ENCODE measurements around the gene TTC13.

The TTC13 gene

DNA sequence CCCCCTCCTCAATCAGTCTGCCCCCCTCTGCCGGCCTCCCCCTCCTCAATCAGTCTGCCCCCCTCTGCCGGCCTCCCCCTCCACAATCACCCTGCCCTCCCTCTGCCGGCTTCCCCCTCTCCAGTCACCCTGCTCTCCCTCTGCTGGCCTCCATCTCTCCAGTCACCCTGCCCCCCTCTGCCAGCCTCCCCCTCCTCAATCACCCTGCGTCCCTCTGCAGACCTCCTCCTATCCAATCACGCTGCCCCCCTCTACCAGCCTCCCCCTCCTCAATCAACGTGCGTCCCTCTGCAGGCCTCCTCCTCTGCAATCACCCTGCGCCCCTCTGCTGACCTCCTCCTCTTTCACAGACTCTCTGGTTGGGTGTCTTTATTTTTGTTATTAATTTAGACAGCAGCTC, 98.9 kb downstream of the TTC13 start:
- no peak overlapping the region for H3K4me3 ChIP-seq (ENCODE audit: low read depth, low read length)
- no peak for DNase-seq (ENCODE audit: low read depth)
- TF ChIP-seq, protein P1, sequence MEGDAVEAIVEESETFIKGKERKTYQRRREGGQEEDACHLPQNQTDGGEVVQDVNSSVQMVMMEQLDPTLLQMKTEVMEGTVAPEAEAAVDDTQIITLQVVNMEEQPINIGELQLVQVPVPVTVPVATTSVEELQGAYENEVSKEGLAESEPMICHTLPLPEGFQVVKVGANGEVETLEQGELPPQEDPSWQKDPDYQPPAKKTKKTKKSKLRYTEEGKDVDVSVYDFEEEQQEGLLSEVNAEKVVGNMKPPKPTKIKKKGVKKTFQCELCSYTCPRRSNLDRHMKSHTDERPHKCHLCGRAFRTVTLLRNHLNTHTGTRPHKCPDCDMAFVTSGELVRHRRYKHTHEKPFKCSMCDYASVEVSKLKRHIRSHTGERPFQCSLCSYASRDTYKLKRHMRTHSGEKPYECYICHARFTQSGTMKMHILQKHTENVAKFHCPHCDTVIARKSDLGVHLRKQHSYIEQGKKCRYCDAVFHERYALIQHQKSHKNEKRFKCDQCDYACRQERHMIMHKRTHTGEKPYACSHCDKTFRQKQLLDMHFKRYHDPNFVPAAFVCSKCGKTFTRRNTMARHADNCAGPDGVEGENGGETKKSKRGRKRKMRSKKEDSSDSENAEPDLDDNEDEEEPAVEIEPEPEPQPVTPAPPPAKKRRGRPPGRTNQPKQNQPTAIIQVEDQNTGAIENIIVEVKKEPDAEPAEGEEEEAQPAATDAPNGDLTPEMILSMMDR (IDR thresholded peaks at IDR 0.05; ENCODE audit: insufficient read depth, low read depth, low read length, missing control alignments) = no peak

DNA sequence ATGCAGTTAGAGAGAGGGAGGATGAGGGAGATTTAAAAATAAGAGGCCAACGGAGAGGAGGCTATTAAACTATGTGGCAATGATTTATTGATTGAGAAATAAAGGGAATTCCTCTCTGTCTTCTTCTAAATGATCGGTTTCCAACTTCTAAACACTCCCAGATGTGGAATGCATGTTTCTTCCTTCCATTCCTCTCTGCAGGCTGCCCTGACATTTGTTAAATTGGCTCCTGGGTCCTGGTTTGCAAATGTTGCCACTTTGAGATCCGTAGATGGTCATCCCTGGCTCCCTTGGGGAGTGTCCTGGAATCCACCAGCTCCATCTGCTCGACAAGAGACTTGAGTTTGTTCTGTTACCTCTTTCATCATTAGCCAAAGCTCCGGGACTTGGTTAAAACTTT, 100.1 kb downstream of the TTC13 start:
- no peak overlapping the region for H3K4me3 ChIP-seq (ENCODE audit: low read depth, low read length)
- TF ChIP-seq, protein P1 (IDR thresholded peaks at IDR 0.05; ENCODE audit: insufficient read depth, low read depth, low read length, missing control alignments) = no peak
- no peak for DNase-seq (ENCODE audit: low read depth)

DNA sequence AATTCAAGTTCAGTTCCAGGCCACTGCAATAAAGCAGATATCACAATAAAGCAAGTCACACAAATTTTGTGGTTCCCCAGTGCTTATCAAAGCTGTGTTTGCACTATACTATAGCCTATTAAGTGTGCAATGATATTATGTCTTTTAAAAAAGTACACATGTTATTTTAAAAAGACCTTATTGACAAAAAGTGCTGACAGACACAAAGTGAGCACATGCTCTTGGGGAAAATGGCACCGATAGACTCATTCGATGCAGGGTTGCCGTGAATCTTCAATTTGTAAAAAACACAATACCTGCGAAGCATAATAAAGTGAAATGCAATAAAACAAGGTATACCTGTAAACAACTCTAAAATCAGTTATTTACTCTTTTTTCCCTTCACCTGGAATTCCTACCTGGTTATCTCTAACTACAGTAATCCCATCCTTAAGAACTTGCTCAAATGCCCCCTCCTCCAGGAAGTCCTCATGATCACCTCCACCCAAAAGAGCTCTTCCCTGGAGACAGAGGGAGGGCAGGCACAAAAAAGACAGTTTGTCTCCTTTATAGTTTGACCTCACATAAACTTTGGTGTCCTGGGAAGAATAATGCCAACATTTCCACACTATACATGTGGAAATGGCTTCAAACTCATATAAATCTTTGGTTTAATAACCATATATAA, 100.6 kb downstream of the TTC13 start:
- H3K4me3 ChIP-seq (ENCODE audit: low read depth, low read length) = no peak overlapping the region
- TF ChIP-seq, protein P1 (IDR thresholded peaks at IDR 0.05; ENCODE audit: insufficient read depth, low read depth, low read length, missing control alignments) = no peak
- DNase-seq (ENCODE audit: low read depth) = no peak

DNA sequence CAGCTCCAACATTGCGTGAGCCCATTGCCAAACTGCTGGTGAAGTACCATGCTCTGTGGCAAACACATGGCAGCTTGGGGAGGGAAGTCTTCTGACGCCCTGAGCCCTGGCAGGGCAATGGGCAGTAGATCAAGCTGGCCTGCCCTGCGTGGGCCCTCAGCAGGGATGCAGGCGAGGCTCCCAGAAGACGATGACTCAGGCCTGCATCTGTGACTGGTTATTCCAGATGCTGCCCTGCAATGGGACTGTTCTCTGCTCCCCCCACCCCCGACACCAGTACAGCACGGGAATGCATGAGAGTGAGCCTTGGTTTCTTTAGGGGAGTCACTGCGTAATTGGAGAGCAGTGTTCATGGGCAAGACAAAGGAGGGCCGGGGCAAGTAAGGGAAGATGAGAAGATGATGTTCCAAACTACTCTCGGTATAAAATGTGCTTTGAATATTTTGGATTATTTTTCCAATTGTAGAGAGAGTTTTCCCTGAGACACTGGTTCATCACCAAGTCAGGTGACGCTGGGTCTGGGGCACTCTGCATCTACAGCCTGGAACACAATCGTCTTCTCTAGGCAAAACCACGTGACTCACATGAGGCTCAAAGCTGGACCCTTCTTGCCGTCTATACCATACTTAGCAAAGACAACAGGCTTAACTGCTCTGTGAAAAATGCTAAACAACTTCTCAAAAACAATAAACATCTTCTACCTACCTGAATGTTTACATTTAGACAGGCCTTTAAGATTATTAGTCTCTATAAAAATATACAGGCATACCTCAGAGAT, 101.3 kb downstream of the TTC13 start:
- H3K4me3 ChIP-seq (ENCODE audit: low read depth, low read length) = no peak overlapping the region
- no peak for DNase-seq (ENCODE audit: low read depth)
- TF ChIP-seq, protein P1 (IDR thresholded peaks at IDR 0.05; ENCODE audit: insufficient read depth, low read depth, low read length, missing control alignments) = no peak

DNA sequence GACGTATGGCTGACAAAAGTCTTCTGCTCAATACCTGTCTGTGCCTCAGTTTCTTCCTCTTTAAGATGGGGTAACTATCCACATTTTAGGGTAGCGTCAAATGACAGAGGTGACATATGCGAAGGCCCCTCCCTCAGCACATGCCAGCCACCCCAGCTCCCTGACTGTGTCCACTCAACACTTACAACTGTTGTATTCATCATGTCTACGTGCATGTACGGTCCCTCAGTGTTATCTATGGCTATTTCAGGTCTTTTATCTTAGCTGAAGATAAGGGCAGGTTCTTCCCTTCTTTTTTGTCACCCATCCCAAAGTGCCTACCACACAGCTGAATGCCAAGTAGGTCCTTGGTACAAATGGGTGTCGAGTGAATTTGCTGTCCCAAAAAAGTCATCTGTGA, 102.0 kb downstream of the TTC13 start:
- TF ChIP-seq, protein P1 (IDR thresholded peaks at IDR 0.05; ENCODE audit: insufficient read depth, low read depth, low read length, missing control alignments) = no peak
- no peak overlapping the region for H3K4me3 ChIP-seq (ENCODE audit: low read depth, low read length)
- DNase-seq (ENCODE audit: low read depth) = no peak

DNA sequence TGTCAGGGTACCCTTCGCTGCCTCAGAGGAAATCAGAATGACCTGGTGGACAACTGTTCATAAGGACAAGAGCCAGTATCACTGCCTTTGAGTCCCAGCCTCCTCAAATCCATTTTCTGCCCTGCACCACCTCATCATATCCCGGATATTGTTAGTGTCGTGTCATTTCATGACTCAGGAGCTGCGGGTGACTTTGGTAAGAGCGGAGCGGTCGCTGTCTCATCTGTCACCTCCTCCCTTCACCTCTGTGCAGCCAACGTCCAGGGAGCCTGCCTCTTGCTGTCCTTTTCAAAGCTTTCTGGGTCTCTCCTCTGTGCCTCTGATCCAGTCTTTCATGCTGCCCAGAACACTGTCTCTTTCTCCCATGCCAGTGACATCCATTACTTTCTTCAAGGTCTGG, 103.3 kb downstream of the TTC13 start:
- no peak overlapping the region for H3K4me3 ChIP-seq (ENCODE audit: low read depth, low read length)
- TF ChIP-seq, protein P1 (IDR thresholded peaks at IDR 0.05; ENCODE audit: insufficient read depth, low read depth, low read length, missing control alignments) = no peak
- no peak for DNase-seq (ENCODE audit: low read depth)
